ENCODE measurements around the gene MIEN1. TPM values are rescaled to one million over a fixed set of nuclear protein-coding genes. Genes with fewer than 3 reads are reported as not detected.
A peak's percentile ranks its signal among the peaks of the same experiment; 100 is the strongest.
"Not testable (repeated sequence)": the region's sequence is repeated elsewhere in the genome, so short reads cannot be mapped to it uniquely, and the experiment has no call there.

The MIEN1 gene
- total RNA-seq, 1 donor from 2014 or later: 66.1 TPM

- no peak for DNase-seq (ENCODE audit: low spot score)
Observed at GRCh38 chr17:39739885-39740356, 9.6 kb upstream of the MIEN1 start.

- DNase-seq (ENCODE audit: low spot score): peak; percentile 86
Observed at GRCh38 chr17:39738983-39739884, 8.9 kb upstream of the MIEN1 start.

- no peak for DNase-seq (ENCODE audit: low spot score)
Observed at GRCh38 chr17:39738568-39738901, 8.2 kb upstream of the MIEN1 start.

GRCh38 chr17:39737760-39738567 lies 7.6 kb upstream of the MIEN1 start, which contains the start of gene GRB7:
Gene GRB7, plus strand, starts transcription at chr17:39737938. Its CDS starts 4,364 bp downstream, at chr17:39742302.
- DNase-seq (ENCODE audit: low spot score): peak; percentile 82

GRCh38 chr17:39737206-39737759 lies 7.0 kb upstream of the MIEN1 start:
- DNase-seq (ENCODE audit: low spot score): no peak

- no peak for DNase-seq (ENCODE audit: low spot score)
Observed at GRCh38 chr17:39736319-39737165, 6.2 kb upstream of the MIEN1 start.

- DNase-seq (ENCODE audit: low spot score): peak; percentile 54
Observed at GRCh38 chr17:39735882-39736281, 5.5 kb upstream of the MIEN1 start.

GRCh38 chr17:39732586-39732985 lies 2.3 kb upstream of the MIEN1 start:
- no peak for DNase-seq (ENCODE audit: low spot score)

- DNase-seq (ENCODE audit: low spot score): no peak
Observed at GRCh38 chr17:39729280-39729851, 966 bp downstream of the MIEN1 start.

- no peak for DNase-seq (ENCODE audit: low spot score)
Observed at GRCh38 chr17:39727556-39727955, 2.8 kb downstream of the MIEN1 start.

- no peak for DNase-seq (ENCODE audit: low spot score)
Observed at GRCh38 chr17:39726617-39727016, 3.7 kb downstream of the MIEN1 start.

- not testable (repeated sequence) for DNase-seq (ENCODE audit: low spot score)
Observed at GRCh38 chr17:39725923-39726322, 4.4 kb downstream of the MIEN1 start.

GRCh38 chr17:39724731-39725130 lies 5.6 kb downstream of the MIEN1 start:
- no peak for DNase-seq (ENCODE audit: low spot score)

- DNase-seq (ENCODE audit: low spot score): no peak
Observed at GRCh38 chr17:39722965-39723848, 7.1 kb downstream of the MIEN1 start.

- no peak for DNase-seq (ENCODE audit: low spot score)
Observed at GRCh38 chr17:39722104-39722503, 8.2 kb downstream of the MIEN1 start.

GRCh38 chr17:39719563-39720355 lies 10.6 kb downstream of the MIEN1 start:
- DNase-seq (ENCODE audit: low spot score): no peak

GRCh38 chr17:39717660-39718059 lies 12.7 kb downstream of the MIEN1 start:
- no peak for DNase-seq (ENCODE audit: low spot score)

GRCh38 chr17:39716879-39717536 lies 13.3 kb downstream of the MIEN1 start:
- no peak for DNase-seq (ENCODE audit: low spot score)

Measured in mucosa of gallbladder (tissue), 1 donor.